ENCODE results near the gene CIDEB. TPM values are rescaled to one million over a fixed set of nuclear protein-coding genes. Genes with fewer than 3 reads are reported as not detected.

Gene CIDEB
- total RNA-seq, 1 experiment from 2014 or later, result not detected

- CTCF ChIA-PET, result interaction anchor here (0.5 to 1.5 kb wide), 6 partner anchors 8 to 178 kb away, joined by 3 to 6 read pairs (median 4); partner anchors contain the start of genes CIDEB and TINF2
- DNase-seq (ENCODE audit: low spot score), result peak; percentile 94
- peaks cover 4% of the 10 kb centered on the region for H3K4me1 ChIP-seq (ENCODE audit: insufficient read depth, low read length, poor library complexity, severe bottlenecking)
- no peaks in the 10 kb centered on the region for H3K27me3 ChIP-seq (replicated peaks; ENCODE audit: insufficient read depth, low read depth, low read length, poor library complexity)
- no TSS peak for BruUV-seq (replicated peaks)
- H3K9me3 ChIP-seq (ENCODE audit: low read depth, low read length, poor library complexity, severe bottlenecking), result no peaks in the 10 kb centered on the region
- TF ChIP-seq, protein P1, sequence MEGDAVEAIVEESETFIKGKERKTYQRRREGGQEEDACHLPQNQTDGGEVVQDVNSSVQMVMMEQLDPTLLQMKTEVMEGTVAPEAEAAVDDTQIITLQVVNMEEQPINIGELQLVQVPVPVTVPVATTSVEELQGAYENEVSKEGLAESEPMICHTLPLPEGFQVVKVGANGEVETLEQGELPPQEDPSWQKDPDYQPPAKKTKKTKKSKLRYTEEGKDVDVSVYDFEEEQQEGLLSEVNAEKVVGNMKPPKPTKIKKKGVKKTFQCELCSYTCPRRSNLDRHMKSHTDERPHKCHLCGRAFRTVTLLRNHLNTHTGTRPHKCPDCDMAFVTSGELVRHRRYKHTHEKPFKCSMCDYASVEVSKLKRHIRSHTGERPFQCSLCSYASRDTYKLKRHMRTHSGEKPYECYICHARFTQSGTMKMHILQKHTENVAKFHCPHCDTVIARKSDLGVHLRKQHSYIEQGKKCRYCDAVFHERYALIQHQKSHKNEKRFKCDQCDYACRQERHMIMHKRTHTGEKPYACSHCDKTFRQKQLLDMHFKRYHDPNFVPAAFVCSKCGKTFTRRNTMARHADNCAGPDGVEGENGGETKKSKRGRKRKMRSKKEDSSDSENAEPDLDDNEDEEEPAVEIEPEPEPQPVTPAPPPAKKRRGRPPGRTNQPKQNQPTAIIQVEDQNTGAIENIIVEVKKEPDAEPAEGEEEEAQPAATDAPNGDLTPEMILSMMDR (conservative IDR thresholded peaks at IDR 0.05; ENCODE audit: low read depth, low read length), result peak; percentile 77
- TF ChIP-seq EZH2 (IDR thresholded peaks at IDR 0.05; ENCODE audit: borderline replicate concordance, low read depth, low read length, poor library complexity, severe bottlenecking), result no peak
- H3K27ac ChIP-seq (ENCODE audit: low read depth, low read length, poor library complexity, severe bottlenecking), result peak within 1 kb of the TSS; percentile 98
- H3K4me3 ChIP-seq (ENCODE audit: low read depth, low read length, poor library complexity, severe bottlenecking), result peak within 1 kb of the TSS; percentile 84
- H3K36me3 ChIP-seq (ENCODE audit: insufficient read depth, low read length, poor library complexity, severe bottlenecking), result no peaks in the 10 kb centered on the region
- POLR2A ChIA-PET (ENCODE audit: low non-redundant PET), result interaction anchor here (0.5 to 0.9 kb wide), 4 partner anchors 9 to 159 kb away, joined by 3 to 5 read pairs (median 3); partner anchors contain the start of genes DCAF11, KHNYN and NRL
- intact Hi-C loops (cut with micrococcal nuclease; ENCODE audit: unreplicated experiment), result loop anchor here (2.0 kb wide), 1 partner anchor 28 kb away; the partner anchor contains the start of gene TINF2
Observed at GRCh38 chr14:24271134-24271833, 36.5 kb downstream of the CIDEB start, which contains the start of gene RABGGTA. Gene RABGGTA (minus strand): TSS chr14:24271597. CDS start chr14:24271115, 482 bp downstream.

GRCh38 chr14:24270537-24271133 lies 37.1 kb downstream of the CIDEB start:
- peak overlapping the region; percentile 84 for H3K4me3 ChIP-seq (ENCODE audit: low read depth, low read length, poor library complexity, severe bottlenecking)
- intact Hi-C loops (cut with micrococcal nuclease; ENCODE audit: unreplicated experiment), result loop anchor here (2.0 kb wide), 1 partner anchor 28 kb away; the partner anchor contains the start of gene TINF2
- DNase-seq (ENCODE audit: low spot score), result no peak
- peaks cover 4% of the 10 kb centered on the region for H3K4me1 ChIP-seq (ENCODE audit: insufficient read depth, low read length, poor library complexity, severe bottlenecking)
- POLR2A ChIA-PET (ENCODE audit: low non-redundant PET), result interaction anchor here (0.5 to 0.9 kb wide), 2 partner anchors 8 to 159 kb away, joined by 3 to 5 read pairs; partner anchors contain the start of gene KHNYN
- BruUV-seq (replicated peaks), result no TSS peak
- H3K27me3 ChIP-seq (replicated peaks; ENCODE audit: insufficient read depth, low read depth, low read length, poor library complexity), result no peaks in the 10 kb centered on the region
- CTCF ChIA-PET, result interaction anchor here (1.0 to 1.5 kb wide), 3 partner anchors 9 to 28 kb away, joined by 4 to 5 read pairs (median 4); partner anchors contain the start of gene TINF2
- TF ChIP-seq, protein P1 (conservative IDR thresholded peaks at IDR 0.05; ENCODE audit: low read depth, low read length), result no peak
- no peak for TF ChIP-seq EZH2 (IDR thresholded peaks at IDR 0.05; ENCODE audit: borderline replicate concordance, low read depth, low read length, poor library complexity, severe bottlenecking)
- H3K36me3 ChIP-seq (ENCODE audit: insufficient read depth, low read length, poor library complexity, severe bottlenecking), result no peaks in the 10 kb centered on the region
- peak overlapping the region; percentile 98 for H3K27ac ChIP-seq (ENCODE audit: low read depth, low read length, poor library complexity, severe bottlenecking)
- H3K9me3 ChIP-seq (ENCODE audit: low read depth, low read length, poor library complexity, severe bottlenecking), result no peaks in the 10 kb centered on the region

GRCh38 chr14:24269910-24270536 lies 37.8 kb downstream of the CIDEB start:
- Histone ChIP-seq H3K27ac (ENCODE audit: low read depth, low read length, poor library complexity, severe bottlenecking) (no peak overlapping the region), H3K4me1 (ENCODE audit: insufficient read depth, low read length, poor library complexity, severe bottlenecking) (peaks cover 4% of the 10 kb centered on the region), H3K36me3 (ENCODE audit: insufficient read depth, low read length, poor library complexity, severe bottlenecking) (no peaks in the 10 kb centered on the region), H3K27me3 (replicated peaks; ENCODE audit: insufficient read depth, low read depth, low read length, poor library complexity) (no peaks in the 10 kb centered on the region), H3K4me3 (ENCODE audit: low read depth, low read length, poor library complexity, severe bottlenecking) (no peak overlapping the region), H3K9me3 (ENCODE audit: low read depth, low read length, poor library complexity, severe bottlenecking) (no peaks in the 10 kb centered on the region)
- ChIA-PET CTCF (interaction anchor here (0.9 to 1.5 kb wide), 2 partner anchors 28 to 38 kb away, joined by 4 to 5 read pairs; partner anchors contain the start of genes CIDEB and TINF2), POLR2A (ENCODE audit: low non-redundant PET) (no interaction called here)
- TF ChIP-seq EZH2 (IDR thresholded peaks at IDR 0.05; ENCODE audit: borderline replicate concordance, low read depth, low read length, poor library complexity, severe bottlenecking), result no peak
- TF ChIP-seq, protein P1 (conservative IDR thresholded peaks at IDR 0.05; ENCODE audit: low read depth, low read length), result no peak
- intact Hi-C loops (cut with micrococcal nuclease; ENCODE audit: unreplicated experiment), result loop anchor here (2.0 kb wide), 1 partner anchor 27 kb away; the partner anchor contains the start of gene TINF2
- TSS peak; percentile 41 for BruUV-seq (replicated peaks)
- no peak for DNase-seq (ENCODE audit: low spot score)

All from A673 (cell line).